GM23248 (cell line): Measurements from ENCODE around the gene NAT9. TPM values are rescaled to one million over a fixed set of nuclear protein-coding genes. Genes with fewer than 3 reads are reported as not detected.
A peak's percentile ranks its signal among the peaks of the same experiment; 100 is the strongest.

Experiments used
- DNase-seq: peaks from one replicate; pipeline ENCODE4 v3.0.0-alpha.2; 2015
- H2AFZ ChIP-seq: fragments of 200-600 bp; sonication (generic); 2 replicates; pipeline ENCODE4 v1.6.1; 2016; ENCODE audit warnings: antibody characterized with exemption
- H3F3A ChIP-seq: fragments of 200-600 bp; sonication (generic); 2 replicates; pipeline ENCODE4 v1.6.1; 2016; ENCODE audit warnings: mild to moderate bottlenecking, antibody characterized with exemption, mixed run types; ENCODE audit not compliant: insufficient read depth
- H3K27ac ChIP-seq: fragments of 200-600 bp; sonication (generic); 2 replicates; pipeline ENCODE4 v1.5.1; 2016; ENCODE audit warnings: mild to moderate bottlenecking
- H3K27me3 ChIP-seq: fragments of 200-600 bp; sonication (generic); replicated peaks from 2 replicates; pipeline ENCODE4 v1.6.1; 2016; ENCODE audit warnings: mild to moderate bottlenecking; ENCODE audit not compliant: insufficient read depth
- H3K36me3 ChIP-seq: fragments of 200-600 bp; sonication (generic); 2 replicates; pipeline ENCODE4 v1.6.1; 2016; ENCODE audit warnings: low read depth, mild to moderate bottlenecking
- H3K4me1 ChIP-seq: fragments of 200-600 bp; sonication (generic); 2 replicates; pipeline ENCODE4 v1.6.1; 2016; ENCODE audit warnings: mild to moderate bottlenecking; ENCODE audit not compliant: insufficient read depth
- H3K4me2 ChIP-seq: fragments of 200-600 bp; sonication (generic); one replicate; pipeline ENCODE4 v1.6.1; 2016; ENCODE audit warnings: mild to moderate bottlenecking; ENCODE audit not compliant: unreplicated experiment
- H3K4me3 ChIP-seq: fragments of 200-600 bp; sonication (generic); 2 replicates; pipeline ENCODE4 v1.5.1; 2016; ENCODE audit warnings: mild to moderate bottlenecking
- H3K79me2 ChIP-seq: fragments of 200-600 bp; sonication (generic); 2 replicates; pipeline ENCODE4 v1.6.1; 2016; ENCODE audit warnings: mild to moderate bottlenecking; ENCODE audit not compliant: insufficient read depth
- H3K9ac ChIP-seq: fragments of 200-600 bp; sonication (generic); 2 replicates; pipeline ENCODE4 v1.6.1; 2016; ENCODE audit warnings: mild to moderate bottlenecking
- H3K9me2 ChIP-seq: fragments of 200-600 bp; sonication (generic); 2 replicates; pipeline ENCODE4 v1.6.1; 2016; ENCODE audit warnings: mixed run types, mild to moderate bottlenecking, moderate library complexity; ENCODE audit not compliant: insufficient read depth
- H3K9me3 ChIP-seq: fragments of 200-600 bp; sonication (generic); one replicate; pipeline ENCODE4 v1.6.1; 2017; ENCODE audit warnings: low read depth
- H4K20me1 ChIP-seq: fragments of 200-600 bp; sonication (generic); 2 replicates; pipeline ENCODE4 v1.6.0; 2016; ENCODE audit not compliant: insufficient read depth
- EZH2 ChIP-seq: fragments of 200-600 bp; sonication (generic); IDR thresholded peaks from 2 replicates; pipeline ENCODE4 v1.6.1; 2018; ENCODE audit warnings: antibody characterized with exemption, mild to moderate bottlenecking; ENCODE audit not compliant: insufficient read depth, poor library complexity, severe bottlenecking
- EZH2phosphoT487 ChIP-seq: fragments of 200-600 bp; sonication (generic); IDR thresholded peaks from 2 replicates; pipeline ENCODE4 v1.6.1; 2018; ENCODE audit warnings: antibody characterized with exemption, moderate library complexity, mild to moderate bottlenecking, low read depth; ENCODE audit not compliant: insufficient read depth
- WGBS, 2 experiments: methylation state at CpG; one replicate each; pipeline ENCODE4 v1.1.6; 2015 to 2017; ENCODE audit warnings: low lambda C conversion rate in 2 of 2, low coverage in 1 of 2; ENCODE audit errors: missing lambda C conversion rate in 2 of 2; 5-methylcytosine and 5-hydroxymethylcytosine counted together
- in situ Hi-C: fragments of 300-500 bp; cut with MboI; formaldehyde crosslinking; loops from 2 replicates; pipeline ENCODE4 v1.15.0; 2020
- microRNA-seq: library from miRNA; unstranded; fragments of <30 nt; microRNA quantifications from one replicate; pipeline ENCODE4, GENCODE V29; 2016; ENCODE audit warnings: borderline number of aligned reads
- polyA plus RNA-seq: library from polyadenylated mRNA; unstranded; fragments of >200 nt; fragmentation: Nextera tagmentation; extraction: Ambion mirVana; gene quantifications from 2 replicates; pipeline ENCODE4 v1.2.1, GENCODE V29; 2016
- total RNA-seq: library from RNA; depleted of rRNA; stranded (reverse); fragments of >200 nt; shearing (Covaris generic); gene quantifications from 2 replicates; pipeline ENCODE4 v1.2.3, GENCODE V29; 2014; rRNA removed

Gene NAT9
- total and polyA plus RNA-seq, 2 experiments from 2014 or later: 26.4 to 34.6 TPM

DNA sequence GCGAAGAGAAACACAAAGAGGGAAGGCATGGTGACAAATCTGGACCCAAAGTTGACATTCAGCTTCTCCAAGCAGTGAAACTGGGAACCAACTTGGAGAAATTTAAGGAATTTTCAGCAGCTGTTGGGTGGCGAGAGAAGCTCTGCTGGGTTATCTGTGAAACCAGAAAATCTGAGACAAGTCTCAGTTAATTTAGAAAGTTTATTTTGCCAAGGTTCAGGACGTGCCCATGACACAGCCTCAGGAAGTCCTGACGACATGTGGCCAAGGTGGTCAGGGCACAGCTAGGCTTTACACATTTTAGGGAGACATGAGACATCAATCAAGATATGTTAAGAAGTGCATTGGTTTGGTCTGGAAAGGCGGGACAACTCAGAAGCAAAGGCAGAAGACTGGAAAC is 52.3 kb downstream of the NAT9 start:
- WGBS, 2 experiments: 29 to 39% methylated on average over 5 of the region's 5 CpGs
- no peak overlapping the region for H2AFZ ChIP-seq

GRCh38 chr17:74722782-74723181 is 53.4 kb downstream of the NAT9 start:
- Histone ChIP-seq H3K9me2 (no peaks in the 10 kb centered on the region), H3K27me3 (peaks cover 28% of the 10 kb centered on the region), H4K20me1 (no peaks in the 10 kb centered on the region), H2AFZ (no peak overlapping the region), H3K4me1 (no peaks in the 10 kb centered on the region), H3K4me2 (no peak overlapping the region), H3K27ac (no peak overlapping the region), H3K9me3 (no peaks in the 10 kb centered on the region), H3K9ac (no peak overlapping the region), H3K36me3 (no peaks in the 10 kb centered on the region), H3K4me3 (no peak overlapping the region), H3K79me2 (no peaks in the 10 kb centered on the region), H3F3A (no peaks in the 10 kb centered on the region)
- no peak for TF ChIP-seq EZH2
- TF ChIP-seq EZH2phosphoT487: no peak
- WGBS, 2 experiments: 47 to 57% methylated on average over 4 of the region's 4 CpGs
- in situ Hi-C loops: no loop called here
- no peak for DNase-seq

More for the DNA sequence above, 52.3 kb downstream of the NAT9 start:
- H3K9ac ChIP-seq: no peak overlapping the region
- no peaks in the 10 kb centered on the region for H3K4me1 ChIP-seq
- H3K36me3 ChIP-seq: no peaks in the 10 kb centered on the region
- no peak for TF ChIP-seq EZH2phosphoT487
- no peak for TF ChIP-seq EZH2
- H3K27ac ChIP-seq: no peak overlapping the region
- H3K27me3 ChIP-seq: peaks cover 22% of the 10 kb centered on the region; the same call in 1 of the 2 replicates
- no peaks in the 10 kb centered on the region for H4K20me1 ChIP-seq
- in situ Hi-C loops: no loop called here
- H3K4me2 ChIP-seq: no peak overlapping the region
- no peaks in the 10 kb centered on the region for H3K9me2 ChIP-seq
- H3K9me3 ChIP-seq: no peaks in the 10 kb centered on the region
- no peak for DNase-seq
- H3K4me3 ChIP-seq: no peak overlapping the region
- no peaks in the 10 kb centered on the region for H3K79me2 ChIP-seq
- H3F3A ChIP-seq: 0 out of 2 replicates have a peak, but pooled peaks cover 9% of the 10 kb centered on the region

Small RNA genes within 50 kb of the gene (microRNA-seq; reads per million reads assigned to microRNA genes)
- gene MIR3615: 112 reads per million, percentile 50 among the genes with 10 or more reads in this experiment

Other genes with a start within 250 kb of the NAT9 start
- not detected in 2 replicates for gene CD300LB, start 244.9 kb downstream of the NAT9 start, total RNA-seq
- not detected in 2 replicates for gene CD300LB, start 244.9 kb downstream of the NAT9 start, polyA plus RNA-seq
- gene CD300C, start 230.2 kb downstream of the NAT9 start, total RNA-seq: 0.76 and 1.0 TPM in 2 replicates
- gene CD300C, start 230.2 kb downstream of the NAT9 start, polyA plus RNA-seq: 1.4 TPM in 2 replicates
- gene CD300H, start 208.8 kb downstream of the NAT9 start, total RNA-seq: not detected in 2 replicates
- not detected in 2 replicates for gene CD300H, start 208.8 kb downstream of the NAT9 start, polyA plus RNA-seq
- gene CD300LD, start 184.1 kb downstream of the NAT9 start, total RNA-seq: not detected in 2 replicates
- gene CD300LD, start 184.1 kb downstream of the NAT9 start, polyA plus RNA-seq: not detected in 2 replicates
- not detected in 2 replicates for gene CD300E, start 152.6 kb downstream of the NAT9 start, total RNA-seq
- gene CD300E, start 152.6 kb downstream of the NAT9 start, polyA plus RNA-seq: not detected in 2 replicates
- not detected in 2 replicates for gene CD300LF, start 63.4 kb downstream of the NAT9 start, total RNA-seq
- not detected in 2 replicates for gene CD300LF, start 63.4 kb downstream of the NAT9 start, polyA plus RNA-seq
- gene RAB37, start 39.1 kb downstream of the NAT9 start, total RNA-seq: 0.11 TPM in 1 of 2 replicates, not detected in the other
- not detected in 2 replicates for gene RAB37, start 39.1 kb downstream of the NAT9 start, polyA plus RNA-seq
- gene NHERF1, start 27.7 kb downstream of the NAT9 start, total RNA-seq: 6.6 and 8.0 TPM in 2 replicates
- gene NHERF1, start 27.7 kb downstream of the NAT9 start, polyA plus RNA-seq: 9.1 and 9.4 TPM in 2 replicates
- not detected in 2 replicates for gene GRIN2C, start 83.5 kb upstream of the NAT9 start, total RNA-seq
- gene GRIN2C, start 83.5 kb upstream of the NAT9 start, polyA plus RNA-seq: not detected in 2 replicates
- gene FDXR, start 96.6 kb upstream of the NAT9 start, total RNA-seq: 19.0 and 21.2 TPM in 2 replicates
- 14.2 and 15.3 TPM in 2 replicates for gene FDXR, start 96.6 kb upstream of the NAT9 start, polyA plus RNA-seq
- not detected in 2 replicates for gene FADS6, start 117.3 kb upstream of the NAT9 start, total RNA-seq
- not detected in 2 replicates for gene FADS6, start 117.3 kb upstream of the NAT9 start, polyA plus RNA-seq
- not detected in 2 replicates for gene USH1G, start 146.9 kb upstream of the NAT9 start, total RNA-seq
- gene USH1G, start 146.9 kb upstream of the NAT9 start, polyA plus RNA-seq: not detected in 2 replicates
- gene OTOP2, start 147.9 kb upstream of the NAT9 start, total RNA-seq: not detected in 2 replicates
- gene OTOP2, start 147.9 kb upstream of the NAT9 start, polyA plus RNA-seq: not detected in 2 replicates
- not detected in 2 replicates for gene OTOP3, start 159.6 kb upstream of the NAT9 start, total RNA-seq
- not detected in 2 replicates for gene OTOP3, start 159.6 kb upstream of the NAT9 start, polyA plus RNA-seq
- not detected in 2 replicates for gene HID1, start 196.4 kb upstream of the NAT9 start, total RNA-seq
- not detected in 2 replicates for gene HID1, start 196.4 kb upstream of the NAT9 start, polyA plus RNA-seq
- gene CDR2L, start 211.3 kb upstream of the NAT9 start, total RNA-seq: 23.9 and 31.4 TPM in 2 replicates
- 18.0 and 18.4 TPM in 2 replicates for gene CDR2L, start 211.3 kb upstream of the NAT9 start, polyA plus RNA-seq
- gene MRPL58, start 236.3 kb upstream of the NAT9 start, total RNA-seq: 35.6 and 52.4 TPM in 2 replicates
- 41.5 TPM in 2 replicates for gene MRPL58, start 236.3 kb upstream of the NAT9 start, polyA plus RNA-seq